Kidney (tissue), 14 donors: ENCODE results near the gene LIX1L. TPM values are rescaled to one million over a fixed set of nuclear protein-coding genes. Genes with fewer than 3 reads are reported as not detected.
A peak's percentile ranks its signal among the peaks of the same experiment; 100 is the strongest.

Experiments used
- DNase-seq, 5 donors: peaks; one replicate each; pipeline ENCODE4 v3.0.0-alpha.2; 2013 to 2020
- FAIRE-seq: peaks from 2 replicates; lab custom pipeline; 2012; peaks lifted over from hg19 to GRCh38; lab: Jason Lieb, UNC
- H3K27ac ChIP-seq, 2 donors: one replicate each; pipeline ENCODE4 v1.7.0; 2013; ENCODE audit warnings: low read depth in 2 of 2, low read length in 2 of 2, inconsistent platforms in 1 of 2
- H3K27me3 ChIP-seq: one replicate; pipeline ENCODE4 v1.7.1; 2013; ENCODE audit warnings: low read length, inconsistent platforms; ENCODE audit not compliant: control insufficient read depth, insufficient read depth
- H3K36me3 ChIP-seq, 3 donors: one replicate each; pipeline versions ENCODE4 v1.7.0 to v1.7.1; 2013; ENCODE audit warnings: low read length in 3 of 3, control low read depth in 1 of 3, inconsistent platforms in 1 of 3; ENCODE audit not compliant: insufficient read depth in 3 of 3, control insufficient read depth in 2 of 3
- H3K4me1 ChIP-seq, 3 donors: one replicate each; pipeline versions ENCODE4 v1.7.0 to v1.7.1; 2013; ENCODE audit warnings: low read length in 3 of 3, inconsistent platforms in 1 of 3, low read depth in 1 of 3; ENCODE audit not compliant: control insufficient read depth in 2 of 3, insufficient read depth in 2 of 3
- H3K4me3 ChIP-seq, 3 donors: one replicate each; pipeline versions ENCODE4 v1.7.0 to v1.8.1; 2013; ENCODE audit warnings: low read length in 3 of 3, control low read depth in 1 of 3, inconsistent platforms in 1 of 3
- H3K9ac ChIP-seq, 3 donors: one replicate each; pipeline versions ENCODE4 v1.7.0 to v1.7.1; 2013; ENCODE audit warnings: low read length in 3 of 3, control low read depth in 1 of 3, inconsistent platforms in 1 of 3
- H3K9me3 ChIP-seq, 3 donors: one replicate each; pipeline versions ENCODE4 v1.7.0 to v1.7.1; 2013; ENCODE audit warnings: low read length in 3 of 3, control low read depth in 1 of 3, inconsistent platforms in 1 of 3; ENCODE audit not compliant: control insufficient read depth in 2 of 3, insufficient read depth in 1 of 3
- CTCF ChIP-seq: IDR thresholded peaks from 3 replicates; pipeline ENCODE4 v1.5.1; 2012; ENCODE audit warnings: mild to moderate bottlenecking, moderate library complexity, borderline replicate concordance; ENCODE audit not compliant: insufficient read depth; ENCODE audit errors: extremely low read depth
- intact Hi-C: fragments of 100-400 bp; cut with DNase I; formaldehyde crosslinking; loops from one replicate; pipeline ENCODE4 v1.11.1; 2022
- polyA plus RNA-seq: library from polyadenylated mRNA; stranded (reverse); fragments of 350-450 nt; fragmentation: Illumina TruSeq; extraction: RNeasy Lipid Tissue Mini Kit (QIAGEN cat#74804); gene quantifications from one replicate; pipeline ENCODE4 v1.2.3, GENCODE V29; 2014; ENCODE audit warnings: low read depth, low replicate concordance; ENCODE audit not compliant: insufficient read depth
- total RNA-seq: library from RNA; stranded (reverse); fragmentation: NEBNext Ultra II Directional; extraction: Animal tissue kit (Norgen Biotek cat#: 25700); gene quantifications from one replicate; pipeline ENCODE4 v1.2.1, GENCODE V29; 2021
- donor health status: control.
- donor health status: control.
- donor health status: control.
- donor health status: control.
- donor health status: control.
- donor health status: DM: yes; HTN: yes; CAD: no.
- donor health status: Normal renal cell carcinoma (clear cell type).

The LIX1L gene
- total and polyA plus RNA-seq, 2 donors from 2014 or later = 10.0 to 27.8 TPM

DNA sequence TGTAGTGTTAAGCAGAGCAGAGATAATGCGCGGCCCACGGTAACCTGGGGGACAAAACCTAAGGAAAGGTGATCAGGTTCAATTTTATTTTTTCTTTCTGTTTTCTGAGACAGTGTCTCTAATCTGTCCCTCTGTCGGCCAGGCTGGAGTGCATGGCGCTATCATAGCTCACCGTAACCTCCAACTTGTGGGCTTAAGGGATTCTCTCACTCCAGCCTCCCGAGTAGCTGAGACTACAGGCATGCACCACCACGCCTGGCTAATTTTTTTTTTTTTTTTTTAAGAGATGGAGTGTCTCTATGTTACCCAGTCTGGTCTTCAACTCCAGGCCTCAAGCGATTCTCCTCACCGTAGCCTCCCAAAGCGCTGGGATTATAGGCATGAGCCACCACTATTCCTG is 71.4 kb downstream of the LIX1L start:
- H3K27ac ChIP-seq = no peak overlapping the region
- no peak overlapping the region for H3K9ac ChIP-seq
- TF ChIP-seq CTCF = no peak
- FAIRE-seq = no peak
- no peak for DNase-seq
- H3K4me3 ChIP-seq = peak overlapping the region in 2 of 3 donors; percentile 59 to 75
- no peaks in the 10 kb centered on the region for H3K9me3 ChIP-seq
- H3K4me1 ChIP-seq = peaks cover 0 to 10% (median 0%) of the 10 kb centered on the region in 3 donors
- intact Hi-C loops = no loop called here
- no peaks in the 10 kb centered on the region for H3K27me3 ChIP-seq
- H3K36me3 ChIP-seq = no peaks in the 10 kb centered on the region

DNA sequence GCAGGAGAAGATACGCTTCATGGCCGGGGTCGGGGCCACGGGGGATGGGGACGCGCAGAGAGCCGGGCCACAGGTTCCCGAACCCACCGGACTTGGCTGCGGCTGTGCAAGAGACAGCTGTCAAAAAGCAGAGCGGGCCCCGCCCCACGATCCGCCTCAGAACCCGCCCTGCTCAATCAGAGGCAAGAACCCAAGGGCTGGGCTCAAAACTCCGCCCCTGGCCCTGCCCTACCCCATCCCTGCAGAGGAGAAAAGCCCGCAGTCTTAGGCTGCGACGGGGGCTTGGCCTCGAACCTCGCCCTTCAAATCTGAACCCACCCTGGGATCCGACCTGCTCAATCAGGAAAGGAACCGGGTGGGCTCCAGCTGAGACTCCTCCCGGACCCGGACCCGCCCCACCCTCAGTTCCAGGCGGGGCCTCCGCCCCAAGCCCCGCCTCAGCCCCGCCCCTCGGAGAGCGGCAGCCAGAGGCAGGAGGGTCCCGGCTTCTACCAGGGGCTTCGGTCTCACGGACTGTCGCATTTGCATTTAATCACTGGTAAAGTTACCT is 72.0 kb downstream of the LIX1L start, which contains the start of gene ANKRD35:
Gene ANKRD35 (minus strand): TSS at position 129 of the 550 bp plus-strand sequence. CDS start 108 bp downstream, at position 21.
- Histone ChIP-seq H3K27me3 (no peaks in the 10 kb centered on the region), H3K9me3 (no peaks in the 10 kb centered on the region), H3K4me1 (peaks cover 0 to 7% (median 0%) of the 10 kb centered on the region in 3 donors), H3K36me3 (no peaks in the 10 kb centered on the region), H3K4me3 (peak within 1 kb of the TSS; percentile 57 to 76 (median 75)), H3K9ac (peak within 1 kb of the TSS in 2 of 3 donors; percentile 15 to 36), H3K27ac (no peak within 1 kb of the TSS)
- FAIRE-seq = no peak
- DNase-seq = peak; percentile 84 to 94 (median 89)
- TF ChIP-seq CTCF = no peak
- intact Hi-C loops = no loop called here

- Histone ChIP-seq H3K4me3 (no peak overlapping the region), H3K4me1 (peaks cover 0 to 7% (median 0%) of the 10 kb centered on the region in 3 donors), H3K9ac (no peak overlapping the region), H3K27me3 (no peaks in the 10 kb centered on the region), H3K27ac (no peak overlapping the region), H3K9me3 (no peaks in the 10 kb centered on the region), H3K36me3 (no peaks in the 10 kb centered on the region)
- intact Hi-C loops = no loop called here
- no peak for TF ChIP-seq CTCF
- FAIRE-seq (no peak), DNase-seq (no peak)
Observed at GRCh38 chr1:145884675-145885074, 73.1 kb downstream of the LIX1L start.

Other genes starting within 250 kb of the LIX1L start
- 0.60 TPM for gene CD160, start 238.5 kb downstream of the LIX1L start, total RNA-seq
- not detected for gene CD160, start 238.5 kb downstream of the LIX1L start, polyA plus RNA-seq
- 18.0 TPM for gene RNF115, start 133.9 kb downstream of the LIX1L start, total RNA-seq
- 12.3 TPM for gene RNF115, start 133.9 kb downstream of the LIX1L start, polyA plus RNA-seq
- gene POLR3C, start 133.8 kb downstream of the LIX1L start, total RNA-seq = 30.0 TPM
- gene POLR3C, start 133.8 kb downstream of the LIX1L start, polyA plus RNA-seq = 16.1 TPM
- gene NUDT17, start 112.4 kb downstream of the LIX1L start, total RNA-seq = 3.8 TPM
- gene NUDT17, start 112.4 kb downstream of the LIX1L start, polyA plus RNA-seq = 5.5 TPM
- gene PIAS3, start 98.9 kb downstream of the LIX1L start, total RNA-seq = 36.9 TPM
- gene PIAS3, start 98.9 kb downstream of the LIX1L start, polyA plus RNA-seq = 12.5 TPM
- gene ANKRD35, start 72.2 kb downstream of the LIX1L start, total RNA-seq = 1.2 TPM
- gene ANKRD35, start 72.2 kb downstream of the LIX1L start, polyA plus RNA-seq = 0.71 TPM
- 11.0 TPM for gene ITGA10, start 48.0 kb downstream of the LIX1L start, total RNA-seq
- gene ITGA10, start 48.0 kb downstream of the LIX1L start, polyA plus RNA-seq = 0.54 TPM
- gene PEX11B, start 39.3 kb downstream of the LIX1L start, total RNA-seq = 35.7 TPM
- gene PEX11B, start 39.3 kb downstream of the LIX1L start, polyA plus RNA-seq = 50.5 TPM
- gene RBM8A, start 30.5 kb downstream of the LIX1L start, total RNA-seq = 131 TPM
- 105 TPM for gene RBM8A, start 30.5 kb downstream of the LIX1L start, polyA plus RNA-seq
- gene ANKRD34A, start 6.6 kb upstream of the LIX1L start, total RNA-seq = 0.76 TPM
- 0.37 TPM for gene ANKRD34A, start 6.6 kb upstream of the LIX1L start, polyA plus RNA-seq
- 19.0 TPM for gene POLR3GL, start 6.7 kb upstream of the LIX1L start, total RNA-seq
- gene POLR3GL, start 6.7 kb upstream of the LIX1L start, polyA plus RNA-seq = 45.6 TPM
- gene TXNIP, start 38.6 kb upstream of the LIX1L start, total RNA-seq = 1,197 TPM
- 356 TPM for gene TXNIP, start 38.6 kb upstream of the LIX1L start, polyA plus RNA-seq
- gene HJV, start 63.7 kb upstream of the LIX1L start, total RNA-seq = not detected
- gene HJV, start 63.7 kb upstream of the LIX1L start, polyA plus RNA-seq = 1.3 TPM
- gene NBPF10, start 186.8 kb upstream of the LIX1L start, total RNA-seq = 3.8 TPM
- 0.22 TPM for gene NBPF10, start 186.8 kb upstream of the LIX1L start, polyA plus RNA-seq